Umbilical cord (tissue), 2 donors: ENCODE measurements around the gene KYAT1. TPM values are rescaled to one million over a fixed set of nuclear protein-coding genes. Genes with fewer than 3 reads are reported as not detected.

ENCODE experiments used
- DNase-seq: peaks from one replicate; pipeline ENCODE4 v3.0.0-alpha.2; 2015; ENCODE audit warnings: low spot score
- total RNA-seq: library from RNA; depleted of rRNA; stranded (reverse); fragments of >200 nt; gene quantifications from one replicate; pipeline ENCODE4 v1.2.3, GENCODE V29; 2014; ENCODE audit warnings: low replicate concordance; ENCODE audit not compliant: insufficient read depth

Gene KYAT1
- 3.9 TPM for total RNA-seq

DNA sequence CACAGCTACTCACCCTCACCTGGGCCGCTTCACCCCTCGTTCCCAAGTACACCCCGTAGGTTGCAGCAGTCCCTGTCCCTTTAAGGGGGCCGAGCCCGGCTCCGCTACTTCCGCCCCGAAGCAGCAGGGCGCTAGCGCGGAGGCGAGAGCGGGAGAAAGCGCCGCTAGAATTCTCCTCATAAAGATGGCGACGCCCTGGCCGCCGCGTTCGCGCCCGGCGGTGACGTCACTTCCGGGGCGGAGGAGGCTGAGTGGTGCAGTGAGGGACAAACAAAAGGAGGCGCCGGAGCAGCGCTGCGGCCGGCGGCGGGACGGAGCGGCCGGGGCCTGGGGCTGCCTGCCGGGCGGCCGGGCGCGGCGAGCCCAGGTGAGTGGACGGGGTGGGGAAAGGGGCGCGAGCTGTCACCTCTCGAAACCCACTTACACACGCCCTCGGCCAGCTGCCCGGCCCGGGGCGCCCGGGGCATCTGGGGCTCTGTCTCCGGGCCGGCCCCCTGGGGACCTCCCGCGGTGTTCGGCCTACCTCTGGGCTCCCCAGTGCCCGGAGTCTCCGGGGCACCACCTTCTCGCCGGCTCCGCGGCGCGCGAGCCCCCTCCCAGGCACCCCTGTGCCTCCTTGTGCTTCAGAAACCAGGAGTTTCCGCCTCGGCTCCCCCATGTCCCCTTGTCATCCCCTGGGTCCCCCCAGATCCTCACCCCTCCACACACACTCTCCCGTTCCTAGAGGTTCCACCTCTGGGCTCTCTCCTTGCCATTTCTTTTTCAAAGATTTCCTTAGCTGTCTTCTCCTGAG, at the start of gene KYAT1, which contains the start of gene LRRC8A:
Gene KYAT1 (minus strand): TSS at position 67 of the 793 bp plus-strand sequence. CDS start 36,545 bp downstream, outside the sequence.
Gene LRRC8A (plus strand): TSS at position 250 of the 793 bp plus-strand sequence. CDS start 25,032 bp downstream, outside the sequence.
- DNase-seq: peak; percentile 99

DNA sequence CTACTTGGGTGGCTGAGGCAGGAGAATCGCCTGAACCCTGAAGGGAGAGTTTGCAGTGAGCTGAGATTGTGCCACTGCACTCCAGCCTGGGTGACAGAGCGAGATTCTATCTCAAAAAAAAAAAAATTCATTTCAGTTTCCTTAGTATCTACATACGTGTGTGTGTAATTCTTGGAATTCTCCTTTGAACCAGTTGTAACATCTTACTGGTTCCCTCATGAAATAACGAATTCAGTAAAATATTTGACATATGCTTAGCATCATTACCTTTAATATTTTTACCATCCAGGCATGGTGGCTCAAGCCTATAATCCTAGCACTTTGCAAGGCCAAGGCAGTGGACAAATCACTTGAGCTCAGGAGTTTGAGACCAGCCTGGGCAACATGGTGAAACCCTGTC, 47.8 kb upstream of the KYAT1 start:
- no peak for DNase-seq

DNA sequence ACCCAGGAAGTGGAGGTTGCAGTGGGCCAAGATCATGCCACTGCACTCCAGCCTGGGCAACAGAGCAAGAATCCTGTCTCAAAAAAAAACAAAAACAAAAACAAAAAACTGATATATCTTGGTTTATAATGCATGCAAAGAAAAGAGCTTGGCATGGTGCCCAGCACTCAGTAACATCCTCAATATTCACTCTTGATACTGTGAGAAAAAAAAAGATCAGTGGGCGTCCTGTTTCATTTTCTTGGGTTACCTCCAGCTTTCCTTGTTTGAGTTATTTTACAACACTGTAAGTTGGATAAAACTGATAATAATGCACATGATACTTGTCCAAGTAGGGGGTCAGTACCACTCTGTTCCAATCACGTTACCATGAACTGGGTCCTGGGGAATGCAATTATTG, 46.9 kb upstream of the KYAT1 start:
- no peak for DNase-seq

DNA sequence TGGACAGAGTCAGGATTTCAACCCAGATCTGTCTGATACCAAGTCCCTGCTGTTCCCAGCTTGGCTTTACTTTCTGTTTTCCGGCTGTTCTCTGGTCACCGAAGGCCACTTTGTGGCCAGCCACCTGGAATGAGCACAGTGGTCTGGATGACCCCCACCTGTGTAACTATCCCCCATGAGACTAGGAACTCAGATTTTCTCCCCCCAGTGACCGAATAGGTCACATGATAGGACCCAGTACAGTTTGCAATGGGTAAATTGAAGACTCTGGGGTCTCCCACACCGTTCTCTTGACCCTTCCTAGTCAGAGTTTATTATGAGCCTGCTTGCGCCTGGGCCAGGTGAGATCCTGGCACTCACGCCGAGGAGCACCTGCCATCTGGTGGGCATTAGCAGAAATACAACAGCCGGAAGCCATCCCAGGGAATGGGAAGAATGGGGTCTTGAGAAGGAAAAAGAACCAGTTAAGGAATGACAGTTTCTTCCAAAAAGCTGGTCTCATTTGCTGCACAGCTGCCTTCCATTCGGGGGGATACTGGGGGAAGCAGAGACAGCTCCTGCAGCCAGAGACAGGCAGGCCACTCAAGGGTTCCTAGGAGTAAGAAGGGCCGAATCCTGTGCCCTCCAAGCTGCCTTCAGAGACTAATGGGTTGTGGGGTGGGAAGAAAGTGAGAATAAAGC, 46.1 kb upstream of the KYAT1 start:
- peak; percentile 55 for DNase-seq

DNA sequence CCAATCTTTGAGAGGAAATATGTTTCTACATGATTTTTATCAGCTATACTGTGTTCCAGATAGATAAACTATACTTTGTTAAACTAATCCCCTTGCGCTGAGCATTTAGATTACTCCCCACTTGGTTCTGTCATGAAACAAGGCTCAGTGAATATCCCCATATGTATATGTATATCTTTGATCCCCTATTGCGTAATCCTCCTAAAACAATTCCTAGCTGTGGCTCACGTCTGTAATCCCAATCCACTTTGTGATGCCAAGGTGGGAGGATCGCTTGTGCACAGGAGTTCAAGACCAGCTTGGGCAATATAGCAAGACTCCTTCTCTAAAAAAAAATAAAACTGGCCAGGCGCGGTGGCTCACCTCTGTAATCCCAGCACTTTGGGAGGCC, 41.7 kb upstream of the KYAT1 start:
- no peak for DNase-seq

DNA sequence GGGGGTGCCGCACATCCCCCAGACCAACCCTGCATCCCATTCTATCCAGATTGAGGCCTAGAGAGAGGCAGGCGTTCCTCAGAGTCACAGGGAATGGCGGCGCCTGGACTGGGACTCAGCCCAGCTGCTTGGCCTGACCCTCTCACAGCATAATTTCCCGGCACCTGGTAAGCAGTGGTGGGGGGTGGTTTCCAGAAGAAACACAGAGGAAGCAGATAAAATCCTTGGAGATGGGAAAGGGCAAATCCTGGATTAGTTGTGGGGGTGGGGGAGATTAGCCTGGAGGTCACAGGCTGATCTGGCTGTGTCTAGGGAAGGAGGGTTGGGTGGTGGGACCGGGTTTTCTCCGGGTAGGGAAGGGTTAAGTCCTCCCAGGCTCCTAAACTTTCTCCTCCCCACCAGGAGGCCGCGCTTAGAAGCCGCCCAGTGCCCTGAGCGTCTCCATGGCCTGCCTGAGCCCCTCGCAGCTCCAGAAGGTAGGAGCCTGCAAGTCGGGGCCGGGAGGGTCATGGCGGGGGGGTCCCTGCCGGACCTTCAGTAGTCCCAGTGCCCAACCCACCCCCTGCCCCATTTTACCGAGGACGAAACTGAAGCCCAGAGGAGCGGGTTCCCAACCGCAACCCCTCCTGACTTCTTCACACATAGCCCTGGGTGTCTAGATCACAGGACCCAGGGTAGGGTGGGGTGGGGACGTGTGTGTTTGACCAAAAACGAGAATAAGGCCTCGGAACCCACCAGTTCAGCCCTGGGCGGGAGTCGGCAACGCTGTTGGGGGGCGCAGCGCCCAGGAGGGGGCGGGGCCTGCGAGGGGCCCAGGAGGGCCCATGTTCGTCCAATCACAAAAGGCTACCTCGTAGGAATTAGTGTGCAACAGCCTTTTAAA, 40.4 kb upstream of the KYAT1 start:
- peak; percentile 88 for DNase-seq

- no peak for DNase-seq
Measured at GRCh38 chr9:128920381-128921058, 38.8 kb upstream of the KYAT1 start, which contains the start of gene PHYHD1. TSS of gene PHYHD1 (plus strand) at chr9:128920982. CDS start at chr9:128922324, 1,342 bp downstream.

DNA sequence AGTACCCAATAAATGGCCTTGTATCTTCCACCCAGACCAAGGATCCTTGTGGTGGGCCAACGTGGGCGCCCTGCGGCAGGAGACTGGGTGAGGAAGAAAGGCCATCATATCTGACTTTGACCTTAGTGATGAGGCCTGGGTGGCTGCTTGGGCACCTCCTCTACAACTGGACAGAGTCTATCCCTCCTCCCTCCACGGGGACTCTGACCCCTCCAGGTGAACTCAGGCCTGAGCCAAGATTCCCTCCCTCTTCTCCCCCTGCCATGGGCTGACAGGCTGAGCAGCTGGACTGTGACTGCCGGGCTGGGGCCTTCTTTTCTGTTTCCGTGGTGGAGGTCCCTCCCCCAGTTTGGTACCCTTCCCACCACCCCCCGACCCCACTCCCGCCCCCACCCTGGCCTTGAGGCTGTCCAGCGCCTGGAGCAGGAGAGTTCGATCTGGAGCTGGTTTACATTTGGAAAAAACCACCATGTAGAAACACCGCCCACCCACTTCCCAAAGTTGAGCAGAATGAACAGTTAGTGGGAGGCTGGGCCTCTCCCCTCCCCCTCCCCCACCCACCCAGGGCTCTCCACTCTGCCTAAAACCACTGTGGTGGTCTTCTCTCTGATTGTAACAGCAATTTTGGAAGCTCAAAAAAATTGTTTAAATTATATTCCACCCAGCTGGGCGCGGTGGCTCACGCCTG, 37.8 kb upstream of the KYAT1 start:
- DNase-seq: no peak

GRCh38 chr9:128918921-128919320, 37.2 kb upstream of the KYAT1 start:
- no peak for DNase-seq

DNA sequence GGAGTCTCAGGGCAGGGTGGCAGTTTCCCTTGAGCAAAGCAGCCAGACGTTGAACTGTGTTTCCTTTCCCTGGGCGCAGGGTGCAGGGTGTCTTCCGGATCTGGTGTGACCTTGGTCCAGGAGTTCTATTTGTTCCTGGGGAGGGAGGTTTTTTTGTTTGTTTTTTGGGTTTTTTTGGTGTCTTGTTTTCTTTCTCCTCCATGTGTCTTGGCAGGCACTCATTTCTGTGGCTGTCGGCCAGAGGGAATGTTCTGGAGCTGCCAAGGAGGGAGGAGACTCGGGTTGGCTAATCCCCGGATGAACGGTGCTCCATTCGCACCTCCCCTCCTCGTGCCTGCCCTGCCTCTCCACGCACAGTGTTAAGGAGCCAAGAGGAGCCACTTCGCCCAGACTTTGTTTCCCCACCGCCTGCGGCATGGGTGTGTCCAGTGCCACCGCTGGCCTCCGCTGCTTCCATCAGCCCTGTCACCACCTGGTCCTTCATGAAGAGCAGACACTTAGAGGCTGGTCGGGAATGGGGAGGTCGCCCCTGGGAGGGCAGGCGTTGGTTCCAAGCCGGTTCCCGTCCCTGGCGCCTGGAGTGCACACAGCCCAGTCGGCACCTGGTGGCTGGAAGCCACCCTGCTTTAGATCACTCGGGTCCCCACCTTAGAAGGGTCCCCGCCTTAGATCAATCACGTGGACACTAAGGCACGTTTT, 35.5 kb upstream of the KYAT1 start:
- peak; percentile 74 for DNase-seq

GRCh38 chr9:128916745-128917144, 35.0 kb upstream of the KYAT1 start:
- DNase-seq: no peak

GRCh38 chr9:128916204-128916603, 34.5 kb upstream of the KYAT1 start:
- DNase-seq: no peak

GRCh38 chr9:128913995-128914772, 32.4 kb upstream of the KYAT1 start:
- DNase-seq: no peak

- DNase-seq: peak; percentile 45
Measured at GRCh38 chr9:128913048-128913900, 31.5 kb upstream of the KYAT1 start.

GRCh38 chr9:128912270-128912853, 30.6 kb upstream of the KYAT1 start:
- DNase-seq: no peak

- DNase-seq: peak; percentile 60
Measured at GRCh38 chr9:128911529-128912035, 29.8 kb upstream of the KYAT1 start.

- no peak for DNase-seq
Measured at GRCh38 chr9:128910906-128911305, 29.2 kb upstream of the KYAT1 start.

DNA sequence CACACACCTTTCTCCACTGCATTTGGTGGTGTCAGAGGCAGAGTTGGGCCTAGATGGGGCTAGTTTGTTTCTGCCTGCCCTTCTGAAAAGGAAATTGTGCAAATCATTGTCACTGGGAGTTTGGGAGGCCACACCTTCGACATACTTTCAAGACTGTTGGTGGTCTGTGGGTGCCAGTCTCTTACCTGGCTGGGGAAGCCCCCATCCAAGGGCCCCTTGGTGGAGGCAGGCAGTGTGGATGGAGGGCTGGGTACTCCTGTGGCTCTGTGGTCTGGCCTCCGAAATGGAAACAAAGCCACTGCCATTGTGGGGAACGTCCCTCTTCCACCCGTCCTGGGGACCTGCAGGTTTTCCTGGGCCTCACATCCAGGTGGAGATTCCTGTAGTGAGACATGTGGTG, 28.1 kb upstream of the KYAT1 start:
- DNase-seq: no peak
